Astrocyte (in vitro differentiated cells and primary cell): ENCODE data around the gene FSTL5. TPM values are rescaled to one million over a fixed set of nuclear protein-coding genes. Genes with fewer than 3 reads are reported as not detected.

ENCODE experiments used
- DNase-seq: peaks from one replicate; pipeline ENCODE4 v3.0.0-alpha.2; 2010; ENCODE audit warnings: low read depth
- FAIRE-seq: peaks from 2 replicates; lab custom pipeline; 2011; peaks lifted over from hg19 to GRCh38; lab: Jason Lieb, UNC
- H2AFZ ChIP-seq: 2 replicates; pipeline ENCODE4 v1.6.0; 2012; ENCODE audit warnings: low read depth, low read length, inconsistent platforms
- H3K27ac ChIP-seq: 2 replicates; pipeline ENCODE4 v1.5.1; 2011; ENCODE audit warnings: low read depth, low read length, inconsistent platforms
- H3K27me3 ChIP-seq: 2 replicates; pipeline ENCODE4 v1.6.0; 2011; ENCODE audit warnings: low read length, inconsistent platforms; ENCODE audit not compliant: insufficient read depth
- H3K36me3 ChIP-seq: 2 replicates; pipeline ENCODE4 v1.5.1; 2011; ENCODE audit warnings: low read length, inconsistent platforms; ENCODE audit not compliant: insufficient read depth
- H3K4me1 ChIP-seq: 2 replicates; pipeline ENCODE4 v1.5.1; 2011; ENCODE audit warnings: low read length, inconsistent platforms; ENCODE audit not compliant: insufficient read depth
- H3K4me2 ChIP-seq: 2 replicates; pipeline ENCODE4 v1.6.0; 2012; ENCODE audit warnings: low read length, inconsistent platforms
- H3K4me3 ChIP-seq: 2 replicates; pipeline ENCODE4 v1.5.1; 2011; ENCODE audit warnings: low read depth, mild to moderate bottlenecking, low read length, inconsistent platforms; ENCODE audit not compliant: insufficient read depth
- H3K79me2 ChIP-seq: 2 replicates; pipeline ENCODE4 v1.6.0; 2012; ENCODE audit warnings: mild to moderate bottlenecking, low read length, inconsistent platforms; ENCODE audit not compliant: insufficient read depth
- H3K9ac ChIP-seq: 2 replicates; pipeline ENCODE4 v1.6.0; 2012; ENCODE audit warnings: mild to moderate bottlenecking, low read length, inconsistent platforms
- H3K9me3 ChIP-seq: 2 replicates; pipeline ENCODE4 v1.5.1; 2012; ENCODE audit warnings: low read depth, mild to moderate bottlenecking, low read length, inconsistent platforms; ENCODE audit not compliant: insufficient read depth
- H4K20me1 ChIP-seq: 2 replicates; pipeline ENCODE4 v1.6.0; 2012; ENCODE audit warnings: low read length, inconsistent platforms; ENCODE audit not compliant: insufficient read depth
- H3K27ac Mint-ChIP-seq: one replicate; pipeline ENCODE4 v1.8.0; 2021; ENCODE audit warnings: mild to moderate bottlenecking, mixed read lengths; ENCODE audit not compliant: unreplicated experiment
- H3K27me3 Mint-ChIP-seq: one replicate; pipeline ENCODE4 v1.8.0; 2021; ENCODE audit warnings: low read depth, mixed read lengths; ENCODE audit not compliant: unreplicated experiment
- H3K36me3 Mint-ChIP-seq: one replicate; pipeline ENCODE4 v1.8.0; 2021; ENCODE audit warnings: low read depth, mixed read lengths; ENCODE audit not compliant: unreplicated experiment
- H3K4me1 Mint-ChIP-seq: one replicate; pipeline ENCODE4 v1.8.0; 2021; ENCODE audit warnings: low read depth, mixed read lengths; ENCODE audit not compliant: unreplicated experiment
- H3K4me3 Mint-ChIP-seq: one replicate; pipeline ENCODE4 v1.8.0; 2021; ENCODE audit warnings: mild to moderate bottlenecking, moderate library complexity, mixed read lengths; ENCODE audit not compliant: unreplicated experiment
- H3K9me3 Mint-ChIP-seq: one replicate; pipeline ENCODE4 v1.8.0; 2021; ENCODE audit warnings: mild to moderate bottlenecking, mixed read lengths; ENCODE audit not compliant: unreplicated experiment
- EZH2 ChIP-seq: IDR thresholded peaks from 2 replicates; pipeline ENCODE4 v1.6.1; 2012; ENCODE audit warnings: mild to moderate bottlenecking, low read length, inconsistent platforms; ENCODE audit not compliant: insufficient read depth
- total RNA-seq: library from RNA; stranded (reverse); gene quantifications from 2 replicates; pipeline ENCODE4 v1.2.1, GENCODE V29; 2021
- TF ChIP-seq, protein P1 (sequence below): IDR thresholded peaks from 2 replicates; pipeline ENCODE4 v1.5.1; 2011; ENCODE audit warnings: low read depth, mild to moderate bottlenecking, inconsistent platforms, low read length, moderate library complexity; ENCODE audit not compliant: insufficient read depth

Gene FSTL5
- total RNA-seq, 1 donor from 2014 or later, result 0.43 TPM

- no peak for TF ChIP-seq EZH2
- TF ChIP-seq, protein P1, sequence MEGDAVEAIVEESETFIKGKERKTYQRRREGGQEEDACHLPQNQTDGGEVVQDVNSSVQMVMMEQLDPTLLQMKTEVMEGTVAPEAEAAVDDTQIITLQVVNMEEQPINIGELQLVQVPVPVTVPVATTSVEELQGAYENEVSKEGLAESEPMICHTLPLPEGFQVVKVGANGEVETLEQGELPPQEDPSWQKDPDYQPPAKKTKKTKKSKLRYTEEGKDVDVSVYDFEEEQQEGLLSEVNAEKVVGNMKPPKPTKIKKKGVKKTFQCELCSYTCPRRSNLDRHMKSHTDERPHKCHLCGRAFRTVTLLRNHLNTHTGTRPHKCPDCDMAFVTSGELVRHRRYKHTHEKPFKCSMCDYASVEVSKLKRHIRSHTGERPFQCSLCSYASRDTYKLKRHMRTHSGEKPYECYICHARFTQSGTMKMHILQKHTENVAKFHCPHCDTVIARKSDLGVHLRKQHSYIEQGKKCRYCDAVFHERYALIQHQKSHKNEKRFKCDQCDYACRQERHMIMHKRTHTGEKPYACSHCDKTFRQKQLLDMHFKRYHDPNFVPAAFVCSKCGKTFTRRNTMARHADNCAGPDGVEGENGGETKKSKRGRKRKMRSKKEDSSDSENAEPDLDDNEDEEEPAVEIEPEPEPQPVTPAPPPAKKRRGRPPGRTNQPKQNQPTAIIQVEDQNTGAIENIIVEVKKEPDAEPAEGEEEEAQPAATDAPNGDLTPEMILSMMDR, result no peak
- Histone ChIP-seq H3K27me3 (no peaks in the 10 kb centered on the region), H3K27ac (no peak overlapping the region), H2AFZ (no peak overlapping the region), H4K20me1 (no peaks in the 10 kb centered on the region), H3K4me3 (no peak overlapping the region), H3K9ac (no peak overlapping the region), H3K9me3 (no peaks in the 10 kb centered on the region), H3K36me3 (no peaks in the 10 kb centered on the region), H3K4me1 (no peaks in the 10 kb centered on the region), H3K4me2 (no peak overlapping the region), H3K79me2 (no peaks in the 10 kb centered on the region)
- H3K4me1 Mint-ChIP-seq, result peaks cover 6% of the 10 kb centered on the region
- no peak overlapping the region for H3K27ac Mint-ChIP-seq
- no peak overlapping the region for H3K4me3 Mint-ChIP-seq
- H3K9me3 Mint-ChIP-seq, result no peaks in the 10 kb centered on the region
- H3K27me3 Mint-ChIP-seq, result no peaks in the 10 kb centered on the region
- FAIRE-seq (no peak), DNase-seq (no peak)
- H3K36me3 Mint-ChIP-seq, result no peaks in the 10 kb centered on the region
Measured at GRCh38 chr4:162016991-162017390, 146.8 kb downstream of the FSTL5 start.

- Histone ChIP-seq H2AFZ (no peak overlapping the region), H3K27me3 (no peaks in the 10 kb centered on the region), H3K4me1 (no peaks in the 10 kb centered on the region), H4K20me1 (no peaks in the 10 kb centered on the region), H3K36me3 (no peaks in the 10 kb centered on the region), H3K4me3 (no peak overlapping the region), H3K4me2 (no peak overlapping the region), H3K27ac (no peak overlapping the region), H3K79me2 (no peaks in the 10 kb centered on the region), H3K9ac (no peak overlapping the region), H3K9me3 (no peaks in the 10 kb centered on the region)
- Mint-ChIP-seq H3K27me3 (no peaks in the 10 kb centered on the region), H3K4me3 (no peak overlapping the region), H3K4me1 (peaks cover 6% of the 10 kb centered on the region), H3K27ac (no peak overlapping the region), H3K36me3 (no peaks in the 10 kb centered on the region), H3K9me3 (no peaks in the 10 kb centered on the region)
- DNase-seq (no peak), FAIRE-seq (no peak)
- no peak for TF ChIP-seq EZH2
- TF ChIP-seq, protein P1, result no peak
Measured at GRCh38 chr4:162016219-162016618, 147.6 kb downstream of the FSTL5 start.

- H3K27me3 ChIP-seq, result no peaks in the 10 kb centered on the region
- no peaks in the 10 kb centered on the region for H3K36me3 ChIP-seq
- no peak overlapping the region for H2AFZ ChIP-seq
- no peak for TF ChIP-seq EZH2
- TF ChIP-seq, protein P1, result no peak
- Mint-ChIP-seq H3K9me3 (no peaks in the 10 kb centered on the region), H3K27ac (no peak overlapping the region), H3K36me3 (no peaks in the 10 kb centered on the region), H3K27me3 (no peaks in the 10 kb centered on the region), H3K4me1 (peaks cover 6% of the 10 kb centered on the region), H3K4me3 (no peak overlapping the region)
- DNase-seq, result peak; percentile 62
- H3K9me3 ChIP-seq, result no peaks in the 10 kb centered on the region
- H3K4me1 ChIP-seq, result no peaks in the 10 kb centered on the region
- FAIRE-seq, result no peak
- no peak overlapping the region for H3K4me2 ChIP-seq
- H4K20me1 ChIP-seq, result no peaks in the 10 kb centered on the region
- no peak overlapping the region for H3K27ac ChIP-seq
- H3K79me2 ChIP-seq, result no peaks in the 10 kb centered on the region
- no peak overlapping the region for H3K9ac ChIP-seq
- H3K4me3 ChIP-seq, result no peak overlapping the region
Measured at GRCh38 chr4:162015090-162015489, 148.7 kb downstream of the FSTL5 start.
